C4-2B (cell line): ENCODE measurements around the gene ANXA4.

Source experiments
- ZFX ChIP-seq: fragments of 450-650 bp; IDR thresholded peaks from 2 replicates; pipeline ENCODE4 v1.6.1; 2017
- TF ChIP-seq, protein P1 (sequence below): fragments of 450-650 bp; conservative IDR thresholded peaks from 2 replicates; pipeline ENCODE4 v1.5.1; 2017; ENCODE audit warnings: mild to moderate bottlenecking

GRCh38 chr2:69804416-69804815 lies 62.5 kb downstream of the ANXA4 start:
- TF ChIP-seq, protein P1, sequence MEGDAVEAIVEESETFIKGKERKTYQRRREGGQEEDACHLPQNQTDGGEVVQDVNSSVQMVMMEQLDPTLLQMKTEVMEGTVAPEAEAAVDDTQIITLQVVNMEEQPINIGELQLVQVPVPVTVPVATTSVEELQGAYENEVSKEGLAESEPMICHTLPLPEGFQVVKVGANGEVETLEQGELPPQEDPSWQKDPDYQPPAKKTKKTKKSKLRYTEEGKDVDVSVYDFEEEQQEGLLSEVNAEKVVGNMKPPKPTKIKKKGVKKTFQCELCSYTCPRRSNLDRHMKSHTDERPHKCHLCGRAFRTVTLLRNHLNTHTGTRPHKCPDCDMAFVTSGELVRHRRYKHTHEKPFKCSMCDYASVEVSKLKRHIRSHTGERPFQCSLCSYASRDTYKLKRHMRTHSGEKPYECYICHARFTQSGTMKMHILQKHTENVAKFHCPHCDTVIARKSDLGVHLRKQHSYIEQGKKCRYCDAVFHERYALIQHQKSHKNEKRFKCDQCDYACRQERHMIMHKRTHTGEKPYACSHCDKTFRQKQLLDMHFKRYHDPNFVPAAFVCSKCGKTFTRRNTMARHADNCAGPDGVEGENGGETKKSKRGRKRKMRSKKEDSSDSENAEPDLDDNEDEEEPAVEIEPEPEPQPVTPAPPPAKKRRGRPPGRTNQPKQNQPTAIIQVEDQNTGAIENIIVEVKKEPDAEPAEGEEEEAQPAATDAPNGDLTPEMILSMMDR, result no peak
- no peak for TF ChIP-seq ZFX
